Thoracic aorta (tissue), 2 donors: ENCODE measurements around the gene KIN. TPM values are rescaled to one million over a fixed set of nuclear protein-coding genes. Genes with fewer than 3 reads are reported as not detected.

Experiments used
- ATAC-seq: fragments of 150-250 bp; one replicate; pipeline ENCODE4 v1.8.0; 2017; ENCODE audit warnings: low read depth; ENCODE audit not compliant: insufficient number of reproducible peaks, low FRiP score
- DNase-seq: peaks from one replicate; pipeline ENCODE4 v3.0.0-alpha.2; 2020; ENCODE audit warnings: low spot score
- H3K27ac ChIP-seq, 2 donors: fragments of 200-600 bp; sonication (generic); 1 replicate in 1 of 2; 2 replicates in 1 of 2; pipeline ENCODE4 v1.5.1; 2016; ENCODE audit warnings: mild to moderate bottlenecking in 2 of 2, moderate library complexity in 2 of 2
- H3K27me3 ChIP-seq: fragments of 200-600 bp; sonication (generic); replicated peaks from 2 replicates; pipeline ENCODE4 v1.6.0; 2016; ENCODE audit warnings: mild to moderate bottlenecking; ENCODE audit not compliant: insufficient read depth
- H3K36me3 ChIP-seq: fragments of 200-600 bp; sonication (generic); one replicate; pipeline ENCODE4 v1.5.1; 2016
- H3K4me1 ChIP-seq, 2 donors: fragments of 200-600 bp; sonication (generic); 1 replicate in 1 of 2; 2 replicates in 1 of 2; pipeline versions ENCODE4 v1.5.1 to v1.6.0; 2016; ENCODE audit warnings: low read depth in 2 of 2, mild to moderate bottlenecking in 1 of 2; ENCODE audit not compliant: control insufficient read depth in 1 of 2
- H3K4me3 ChIP-seq: fragments of 200-600 bp; sonication (generic); 2 replicates; pipeline ENCODE4 v1.5.1; 2016; ENCODE audit warnings: mild to moderate bottlenecking
- H3K9me3 ChIP-seq: fragments of 200-600 bp; sonication (generic); 2 replicates; pipeline ENCODE4 v1.5.1; 2016
- CTCF ChIP-seq: fragments of 200-600 bp; sonication (generic); IDR thresholded peaks from one replicate; pipeline ENCODE4 v1.5.1; 2019; ENCODE audit warnings: antibody characterized with exemption
- total RNA-seq, 2 donors: library from RNA; depleted of rRNA; stranded (reverse); fragments of >200 nt; gene quantifications; one replicate each; pipeline versions ENCODE4 v1.1.0 to v1.2.3, GENCODE V29; 2016

Gene KIN
- total RNA-seq, 2 donors from 2014 or later = 2.8 to 14.6 TPM

GRCh38 chr10:7701158-7701742, 86.5 kb downstream of the KIN start:
- ATAC-seq (no peak), DNase-seq (no peak)
- H3K27me3 ChIP-seq = no peaks in the 10 kb centered on the region
- H3K9me3 ChIP-seq = no peaks in the 10 kb centered on the region
- peaks cover 8 to 23% of the 10 kb centered on the region in 2 donors for H3K4me1 ChIP-seq
- H3K4me3 ChIP-seq = no peak overlapping the region
- H3K36me3 ChIP-seq = no peaks in the 10 kb centered on the region
- no peak overlapping the region for H3K27ac ChIP-seq
- TF ChIP-seq CTCF = no peak

Other genes starting within 250 kb of the KIN start
- gene ITIH5, start 121.0 kb downstream of the KIN start, total RNA-seq = 10 to 100 TPM; 15.9 to 74.5 TPM
- gene ITIH2, start 84.7 kb downstream of the KIN start, total RNA-seq = not detected
- gene ATP5F1C, start 184 bp upstream of the KIN start, total RNA-seq = 100 to 1,000 TPM; 128 to 168 TPM
- gene TAF3, start 30.5 kb upstream of the KIN start, total RNA-seq = 1 to 10 TPM; 7.2 to 8.2 TPM